ENCODE results near the gene CDK6. TPM values are rescaled to one million over a fixed set of nuclear protein-coding genes. Genes with fewer than 3 reads are reported as not detected.

CDK6 gene
- total and polyA plus RNA-seq, 8 donors = 2.6 to 86.3 (median 15.5) TPM

- peak overlapping the region in 1 of 5 donors; percentile 56 for H3K27ac ChIP-seq
- no peak for TF ChIP-seq POLR2A (IDR thresholded peaks at IDR 0.05)
- no peak for TF ChIP-seq POLR2AphosphoS5 (IDR thresholded peaks at IDR 0.05)
- TF ChIP-seq CTCF (IDR thresholded peaks at IDR 0.05) = no peak
- no peak for TF ChIP-seq EP300 (IDR thresholded peaks at IDR 0.05)
- no peaks in the 10 kb centered on the region for H3K27me3 ChIP-seq
- H3K4me3 ChIP-seq = no peak overlapping the region
- intact Hi-C loops (cut with DNase I; ENCODE audit: low total_unique reads) = no loop called here
- H3K4me1 ChIP-seq = peaks cover 0 to 25% (median 4%) of the 10 kb centered on the region in 4 donors
- WGBS, 5 donors = 64 to 80% (median 70%) methylated on average over 4 of the region's 4 CpGs
- H3K9me3 ChIP-seq = no peaks in the 10 kb centered on the region
- DNase-seq = no peak
- H3K36me3 ChIP-seq = no peaks in the 10 kb centered on the region
These were observed 126.5 kb downstream of the CDK6 start for GRCh38 chr7:92709912-92710311.

- no peaks in the 10 kb centered on the region for H3K9me3 ChIP-seq
- H3K27me3 ChIP-seq = no peaks in the 10 kb centered on the region
- intact Hi-C loops (cut with DNase I; ENCODE audit: low total_unique reads) = no loop called here
- H3K36me3 ChIP-seq = no peaks in the 10 kb centered on the region
- TF ChIP-seq CTCF (IDR thresholded peaks at IDR 0.05) = no peak
- H3K4me1 ChIP-seq = peaks cover 0 to 17% (median under 1%) of the 10 kb centered on the region in 4 donors
- no peak for DNase-seq
- 62 to 73% (median 69%) methylated on average over 2 of the region's 2 CpGs for WGBS, 5 donors
- H3K27ac ChIP-seq = peak overlapping the region in 3 of 5 donors; percentile 7 to 56 (median 15)
- no peak overlapping the region for H3K4me3 ChIP-seq
These were observed 127.2 kb downstream of the CDK6 start for GRCh38 chr7:92709150-92709549.

GRCh38 chr7:92708111-92709042 lies 128.0 kb downstream of the CDK6 start:
- WGBS, 5 donors = 72 to 83% (median 74%) methylated on average over 5 of the region's 5 CpGs
- Histone ChIP-seq H3K9me3 (no peaks in the 10 kb centered on the region), H3K27ac (peak overlapping the region in 3 of 5 donors; percentile 32 to 77 (median 75)), H3K4me3 (no peak overlapping the region), H3K36me3 (no peaks in the 10 kb centered on the region), H3K4me1 (peaks cover 0 to 11% (median 0%) of the 10 kb centered on the region in 4 donors), H3K27me3 (no peaks in the 10 kb centered on the region)
- intact Hi-C loops (cut with DNase I; ENCODE audit: low total_unique reads) = no loop called here
- no peak for TF ChIP-seq CTCF (IDR thresholded peaks at IDR 0.05)
- no peak for TF ChIP-seq EP300 (IDR thresholded peaks at IDR 0.05)
- TF ChIP-seq POLR2AphosphoS5 (IDR thresholded peaks at IDR 0.05) = no peak
- TF ChIP-seq POLR2A (IDR thresholded peaks at IDR 0.05) = no peak
- no peak for DNase-seq

GRCh38 chr7:92707435-92707834 lies 128.9 kb downstream of the CDK6 start:
- Histone ChIP-seq H3K4me1 (peaks cover 0 to 11% (median 0%) of the 10 kb centered on the region in 4 donors), H3K9me3 (no peaks in the 10 kb centered on the region), H3K27ac (peak overlapping the region in 4 of 5 donors; percentile 24 to 77 (median 54)), H3K4me3 (no peak overlapping the region), H3K36me3 (no peaks in the 10 kb centered on the region), H3K27me3 (no peaks in the 10 kb centered on the region)
- TF ChIP-seq POLR2AphosphoS5 (IDR thresholded peaks at IDR 0.05) (peak in 1 of 3 donors; percentile 62), EP300 (IDR thresholded peaks at IDR 0.05) (no peak), POLR2A (IDR thresholded peaks at IDR 0.05) (no peak), CTCF (IDR thresholded peaks at IDR 0.05) (no peak)
- intact Hi-C loops (cut with DNase I; ENCODE audit: low total_unique reads) = no loop called here
- 29 to 85% (median 54%) methylated on average over 3 of the region's 3 CpGs for WGBS, 5 donors
- DNase-seq = peak; percentile 42 to 69

All from stomach (tissue), 9 donors.